Activated CD4-positive, CD25-positive, alpha-beta regulatory T cell treated with anti-CD3 and anti-CD28 coated beads, Interleukin-2, amount 50 U/mL, for 72 hours (primary cell): ENCODE results near the gene RBBP4.
"Not testable (repeated sequence)": the region's sequence is repeated elsewhere in the genome, so short reads cannot be mapped to it uniquely, and the experiment has no call there.

ENCODE experiments used
- DNase-seq: peaks from one replicate; pipeline ENCODE4 v3.0.0; 2021

RBBP4 gene

DNA sequence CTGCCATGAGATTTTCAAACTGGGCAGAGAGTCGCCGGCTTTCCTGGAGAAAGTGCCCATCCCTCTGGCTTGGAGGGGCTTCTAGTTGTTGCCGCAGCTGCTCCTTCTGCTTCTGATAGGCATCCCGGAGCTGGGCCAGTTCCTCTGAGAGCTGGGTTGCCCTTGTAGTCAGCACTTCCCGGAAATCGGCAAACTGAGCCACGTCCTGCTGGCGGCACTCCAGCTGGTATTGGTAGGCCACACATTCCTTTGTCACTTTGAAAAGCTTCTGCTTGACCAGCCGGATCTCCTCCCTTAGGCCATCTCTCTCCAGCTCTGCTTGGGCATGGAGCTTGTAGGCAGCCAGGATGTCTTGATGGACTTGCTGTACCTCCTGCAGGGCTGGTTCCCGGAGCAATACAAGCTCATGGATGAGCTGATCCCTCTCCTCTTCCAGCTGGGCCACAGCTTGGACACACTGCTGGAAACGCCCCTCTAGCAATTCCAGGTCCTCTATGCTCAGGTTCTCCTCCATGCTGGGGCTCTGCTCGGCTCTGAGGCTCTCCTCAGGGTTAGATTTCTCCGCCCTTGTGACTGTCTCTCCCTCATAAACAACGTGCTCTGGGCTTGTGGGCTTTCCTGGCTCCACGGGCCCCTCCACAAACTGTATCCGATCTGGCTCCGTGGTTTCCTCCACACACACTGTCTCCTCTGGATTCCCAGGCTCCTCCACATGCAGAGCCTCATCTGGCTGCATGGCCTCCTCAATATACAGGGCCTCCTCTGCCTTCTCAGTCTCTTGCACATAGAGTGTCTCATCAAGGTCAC is 44.3 kb downstream of the RBBP4 start:
- no peak for DNase-seq

DNA sequence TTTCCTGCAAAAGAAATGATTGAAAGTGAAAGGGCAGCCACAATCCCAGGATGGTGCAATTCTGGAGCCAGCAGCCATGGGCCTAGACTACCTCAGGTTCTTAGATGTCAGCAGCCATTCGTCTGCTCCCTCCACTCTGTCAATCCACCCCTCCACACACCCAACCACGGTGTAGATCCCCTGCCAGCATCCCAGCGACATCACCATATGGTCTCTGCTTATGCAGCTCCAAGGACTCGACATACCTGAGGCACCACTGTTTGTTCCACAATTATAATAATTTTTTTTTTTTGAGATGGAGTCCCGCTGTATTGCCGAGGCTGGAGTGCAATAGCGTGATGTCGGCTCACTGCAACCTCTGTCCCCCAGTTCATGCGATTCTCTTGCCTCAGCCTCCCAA is 45.0 kb downstream of the RBBP4 start:
- DNase-seq: no peak

GRCh38 chr1:32696996-32697395 is 46.0 kb downstream of the RBBP4 start:
- DNase-seq: not testable (repeated sequence)

DNA sequence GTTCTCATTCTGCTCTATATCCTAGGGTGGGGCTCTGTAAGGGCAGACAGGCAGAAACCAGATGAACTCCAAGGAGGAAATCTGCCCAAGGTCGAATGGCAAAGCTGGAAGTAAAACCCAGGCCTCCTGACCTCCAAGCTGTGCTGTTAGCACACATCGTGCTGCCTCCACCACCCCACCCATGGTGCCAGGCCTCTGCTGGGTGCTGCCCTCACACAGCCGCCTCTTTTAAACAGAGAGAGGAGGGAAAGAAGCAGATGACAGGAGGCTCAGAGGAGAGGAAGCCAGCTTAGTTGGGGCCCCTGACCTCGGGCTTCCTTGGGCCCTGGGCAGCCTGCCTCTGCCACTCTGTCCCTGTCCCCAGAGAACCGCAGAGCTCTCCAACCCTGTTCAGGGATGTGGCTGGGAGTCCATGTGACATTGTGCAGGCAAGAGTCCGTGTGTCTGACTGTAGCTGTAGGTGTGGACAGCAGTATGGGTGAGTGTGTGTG is 50.5 kb downstream of the RBBP4 start:
- no peak for DNase-seq

GRCh38 chr1:32701951-32702598 is 51.1 kb downstream of the RBBP4 start:
- DNase-seq: no peak

GRCh38 chr1:32702599-32703478 is 51.8 kb downstream of the RBBP4 start, which contains the start of gene SYNC:
Gene SYNC, minus strand, starts transcription at chr1:32702770. Its CDS starts 110 bp downstream, at chr1:32702660.
- no peak for DNase-seq

- no peak for DNase-seq
These were observed 52.7 kb downstream of the RBBP4 start for GRCh38 chr1:32703479-32704291.

- DNase-seq: no peak
These were observed 54.5 kb downstream of the RBBP4 start for GRCh38 chr1:32705516-32705915.

DNA sequence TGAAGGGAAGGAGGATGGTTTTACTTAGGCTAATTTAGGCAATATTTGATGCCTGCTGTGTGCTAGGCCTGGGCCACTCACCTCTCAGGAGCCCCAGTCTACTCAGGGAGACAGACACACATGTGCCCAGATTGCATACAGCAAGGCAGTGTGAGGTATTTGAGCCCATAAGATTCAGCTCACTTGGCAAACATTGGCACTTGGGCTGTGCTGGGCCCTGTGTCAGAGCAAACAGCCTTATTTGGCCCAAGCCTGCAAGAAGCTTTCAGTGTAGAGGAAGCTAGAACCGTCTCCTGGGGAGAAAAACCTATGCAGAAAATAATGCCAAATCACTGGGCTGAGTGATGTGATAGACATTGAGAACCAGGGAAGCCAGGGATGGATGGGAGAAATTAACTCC is 55.5 kb downstream of the RBBP4 start:
- DNase-seq: no peak

DNA sequence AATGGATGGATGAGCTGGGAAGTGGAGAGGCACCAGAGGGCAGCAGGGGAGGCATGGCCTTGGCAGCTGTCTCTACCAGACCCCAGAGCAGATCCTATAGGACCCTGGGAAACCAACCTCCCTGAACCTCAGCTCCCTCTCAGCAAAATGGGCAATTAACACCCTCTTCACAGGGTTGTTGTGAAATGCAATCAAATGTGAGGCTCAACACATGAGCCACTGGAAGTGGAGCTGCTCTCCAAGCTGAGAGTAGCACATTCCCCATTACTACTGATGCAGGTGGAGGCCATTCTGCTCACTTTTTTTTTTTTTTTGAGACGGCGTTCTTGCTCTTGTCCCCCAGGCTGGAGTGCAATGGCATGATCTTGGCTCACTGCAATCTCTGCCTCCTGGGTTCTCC is 58.1 kb downstream of the RBBP4 start:
- DNase-seq: no peak

DNA sequence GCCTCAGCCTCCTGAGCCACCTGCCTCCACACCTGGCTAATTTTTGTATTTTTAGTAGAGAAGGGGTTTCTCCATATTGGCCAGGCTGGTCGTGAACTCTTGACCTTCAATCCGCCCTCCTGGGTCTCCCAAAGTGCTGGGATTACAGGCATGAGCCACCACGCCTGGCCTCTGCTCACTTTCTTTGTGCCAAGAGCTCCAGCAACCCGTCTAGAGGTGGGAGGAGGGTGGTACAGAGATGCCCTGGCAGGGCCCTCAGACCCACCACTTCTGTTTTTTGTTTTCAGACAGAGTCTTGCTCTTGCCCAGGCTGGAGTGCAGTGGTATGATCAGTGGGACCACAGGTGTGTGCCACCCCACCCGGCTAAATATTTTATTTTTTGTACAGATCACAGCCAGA is 58.5 kb downstream of the RBBP4 start:
- no peak for DNase-seq

- not testable (repeated sequence) for DNase-seq
These were observed 60.2 kb downstream of the RBBP4 start for GRCh38 chr1:32711221-32711620.

DNA sequence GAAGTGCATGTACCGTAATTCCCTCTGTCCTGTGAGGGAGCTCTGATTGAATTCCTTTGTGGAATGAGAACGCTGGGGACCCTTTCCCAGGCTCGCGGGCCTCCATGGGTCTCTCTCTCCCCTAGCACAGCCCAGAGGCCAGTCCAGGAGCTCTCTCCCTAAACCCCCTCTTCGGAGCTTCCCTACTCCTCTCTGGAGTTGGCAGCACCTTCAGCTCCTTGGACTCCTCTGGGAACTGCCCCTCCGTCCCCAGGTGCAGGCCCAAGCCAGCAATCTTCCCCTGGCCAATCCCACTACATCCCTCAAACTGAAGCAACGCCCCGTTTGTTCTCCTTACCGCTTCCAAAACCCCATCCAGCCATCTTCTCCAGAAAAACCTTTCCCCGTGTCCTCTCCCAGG is 62.1 kb downstream of the RBBP4 start:
- DNase-seq: no peak

GRCh38 chr1:32714277-32714676 is 63.3 kb downstream of the RBBP4 start:
- DNase-seq: no peak

DNA sequence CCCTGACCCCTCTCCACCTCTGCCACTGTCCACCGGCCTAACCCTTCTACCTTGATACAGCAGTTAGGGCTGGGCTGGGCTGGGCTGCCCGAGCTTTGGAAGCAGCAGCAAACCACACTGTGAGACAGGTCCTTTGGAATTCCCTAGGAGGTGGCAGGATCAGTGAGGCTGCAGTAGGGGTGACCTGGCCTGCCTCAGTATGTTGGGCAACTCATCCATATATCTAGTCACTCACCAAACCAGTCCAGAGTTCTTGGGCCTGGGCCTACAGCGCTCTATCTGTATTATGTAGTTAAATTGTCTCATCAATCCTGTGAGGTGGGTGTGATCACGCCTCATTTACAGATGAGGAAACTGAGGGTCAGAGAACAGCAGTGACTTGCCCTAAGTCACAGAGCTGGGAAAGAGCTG is 64.9 kb downstream of the RBBP4 start:
- DNase-seq: no peak

DNA sequence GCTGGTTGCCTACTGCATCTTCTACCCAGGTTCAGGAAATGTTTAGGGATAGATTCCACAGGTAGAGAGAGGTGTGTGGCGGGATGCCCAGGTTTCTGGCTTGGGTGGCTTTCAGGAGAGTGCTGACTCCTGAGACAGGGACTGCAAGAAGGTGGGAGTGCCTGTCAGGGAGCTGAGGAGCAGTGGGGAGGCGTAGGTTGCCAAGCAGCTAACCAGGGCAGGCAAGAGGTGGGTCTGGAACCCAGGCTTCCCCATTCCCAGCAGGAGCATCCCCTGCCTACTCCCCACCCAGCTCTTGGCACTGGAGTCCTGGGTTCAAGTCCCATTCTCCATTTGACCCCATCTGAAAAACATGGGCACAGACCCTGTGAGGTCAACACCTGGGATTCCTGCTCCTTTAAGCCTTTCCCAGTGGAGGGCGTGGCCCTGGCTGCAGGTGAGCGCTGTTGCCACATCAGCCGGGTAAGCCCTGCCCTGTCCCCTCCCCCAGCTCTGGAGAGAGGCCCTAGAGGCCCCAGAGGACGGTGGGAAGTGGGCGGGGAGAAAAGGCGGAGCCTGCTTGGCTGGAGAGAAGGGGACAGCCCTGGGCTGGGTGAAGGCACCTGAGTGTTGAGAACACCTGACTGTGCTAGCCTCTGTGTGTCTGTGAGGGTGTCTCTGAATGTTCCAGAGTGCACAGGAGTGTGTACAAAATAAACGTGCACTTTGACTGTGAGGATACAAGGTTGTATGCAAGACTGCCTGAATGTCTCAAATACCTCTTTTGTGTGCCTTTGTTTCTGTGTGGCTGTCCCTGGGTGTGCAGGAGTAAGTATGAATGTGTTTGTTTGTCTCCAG is 65.5 kb downstream of the RBBP4 start:
- DNase-seq: peak; percentile 60

DNA sequence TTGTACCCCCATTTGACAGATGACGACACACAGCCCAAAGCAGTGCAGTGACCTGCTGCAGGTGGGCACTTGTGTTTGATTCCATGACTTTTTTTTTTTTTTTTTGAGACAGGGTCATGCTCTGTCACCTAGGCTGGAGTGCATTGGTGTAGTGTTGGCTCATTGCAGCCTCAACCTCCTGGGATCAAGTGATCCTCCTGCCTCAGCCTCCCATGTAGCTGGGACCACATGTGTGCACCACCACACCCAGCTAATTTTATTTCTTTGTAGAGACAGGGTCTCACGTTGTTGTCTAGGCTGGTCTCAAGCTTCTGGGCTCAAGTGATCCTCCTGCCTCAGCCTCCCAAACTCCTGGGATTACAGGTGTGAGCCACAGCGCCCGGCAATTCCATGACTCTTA is 66.5 kb downstream of the RBBP4 start:
- no peak for DNase-seq

- no peak for DNase-seq
These were observed 67.0 kb downstream of the RBBP4 start for GRCh38 chr1:32718036-32718435.

DNA sequence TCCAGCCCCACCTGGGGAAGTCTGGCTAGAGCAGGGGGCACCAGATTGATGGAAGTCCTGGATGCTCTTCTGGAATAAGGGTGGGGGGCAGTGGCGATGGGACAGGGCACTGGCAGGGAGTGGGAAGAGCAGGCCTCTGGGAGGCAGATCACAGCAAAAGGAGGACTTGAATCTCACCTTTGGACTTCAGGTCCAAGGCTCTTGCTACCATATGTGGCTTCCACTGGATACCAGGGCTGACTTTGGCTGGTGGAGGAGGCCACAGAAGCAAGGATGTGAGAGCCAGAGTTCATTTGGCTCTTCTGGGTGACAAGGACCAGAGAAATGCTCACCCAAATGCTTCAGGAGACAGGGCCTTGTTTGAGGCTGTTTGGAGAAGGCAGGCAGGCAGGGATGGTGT is 67.5 kb downstream of the RBBP4 start:
- DNase-seq: no peak

- DNase-seq: no peak
These were observed 68.8 kb downstream of the RBBP4 start for GRCh38 chr1:32719681-32720275.
